ENCODE results near the gene MARCHF7. TPM values are rescaled to one million over a fixed set of nuclear protein-coding genes. Genes with fewer than 3 reads are reported as not detected.

The MARCHF7 gene
- total and polyA plus RNA-seq, 7 donors: 51.2 to 104 (median 83.9) TPM

Other genes starting within 250 kb of the MARCHF7 start
- gene BAZ2B, start 96.0 kb upstream of the MARCHF7 start, total RNA-seq: 10 to 100 TPM; 22.7 to 27.0 (median 25.3) TPM
- gene BAZ2B, start 96.0 kb upstream of the MARCHF7 start, polyA plus RNA-seq: 10 to 100 TPM in 1 of 3 donors, 1 to 10 TPM in 2; 7.5 to 12.3 (median 9.0) TPM
- 1 to 10 TPM; 4.6 to 7.5 (median 5.3) TPM for gene CD302, start 85.7 kb downstream of the MARCHF7 start, total RNA-seq
- gene CD302, start 85.7 kb downstream of the MARCHF7 start, polyA plus RNA-seq: 1 to 10 TPM; 2.7 to 3.1 (median 3.1) TPM
- gene LY75, start 192.2 kb downstream of the MARCHF7 start, total RNA-seq: under 1 TPM; 0.29 to 0.43 (median 0.33) TPM
- gene LY75, start 192.2 kb downstream of the MARCHF7 start, polyA plus RNA-seq: under 1 TPM; 0.17 to 0.34 (median 0.22) TPM